GM19025 (cell line): Measurements from ENCODE around the gene PRSS22.

Source experiments
- ATAC-seq: cut with Tn5 transposase; IDR thresholded peaks from one replicate; pipeline ENCODE4 v1.9.1; 2021; ENCODE audit warnings: mild to moderate bottlenecking, low read depth, moderate library complexity; ENCODE audit not compliant: unreplicated experiment

PRSS22 gene

DNA sequence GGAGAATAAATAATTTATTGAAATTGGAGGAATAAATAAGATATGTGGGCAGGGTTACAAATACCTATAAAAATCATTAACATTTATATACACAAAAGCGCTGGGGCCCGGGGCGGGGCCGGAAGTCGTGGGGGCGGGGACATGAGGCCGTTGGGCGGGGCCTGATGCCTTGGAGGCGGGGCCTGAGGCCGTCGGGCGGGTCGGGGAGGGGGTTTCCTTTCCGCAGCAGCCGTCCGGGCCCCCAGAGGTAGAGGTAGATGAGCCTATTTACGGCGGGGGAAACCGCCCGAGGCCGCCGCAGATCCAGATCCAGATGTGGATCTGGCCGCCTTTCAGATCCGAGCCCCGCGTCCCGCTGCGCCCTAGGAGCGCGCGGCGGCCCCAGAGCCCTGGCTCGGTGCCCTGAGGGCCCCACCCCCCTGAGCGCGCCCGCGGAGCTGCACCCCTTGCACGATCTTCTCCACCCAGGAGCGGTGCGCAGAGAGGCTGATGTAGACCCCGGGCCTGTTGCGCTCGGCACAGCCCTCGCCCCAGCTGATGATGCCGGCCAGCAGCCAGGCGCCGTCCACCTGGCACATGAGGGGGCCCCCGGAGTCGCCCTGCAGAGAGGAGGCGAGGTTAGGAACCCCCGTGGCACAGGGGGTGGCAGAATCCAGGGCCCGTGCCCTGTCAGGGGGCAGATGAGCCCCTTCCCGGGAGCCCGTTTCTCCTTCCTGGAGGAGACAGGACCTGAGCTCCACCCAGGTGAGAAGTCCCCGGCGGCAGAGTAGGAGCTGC is 5.1 kb downstream of the PRSS22 start:
- no peak for ATAC-seq

DNA sequence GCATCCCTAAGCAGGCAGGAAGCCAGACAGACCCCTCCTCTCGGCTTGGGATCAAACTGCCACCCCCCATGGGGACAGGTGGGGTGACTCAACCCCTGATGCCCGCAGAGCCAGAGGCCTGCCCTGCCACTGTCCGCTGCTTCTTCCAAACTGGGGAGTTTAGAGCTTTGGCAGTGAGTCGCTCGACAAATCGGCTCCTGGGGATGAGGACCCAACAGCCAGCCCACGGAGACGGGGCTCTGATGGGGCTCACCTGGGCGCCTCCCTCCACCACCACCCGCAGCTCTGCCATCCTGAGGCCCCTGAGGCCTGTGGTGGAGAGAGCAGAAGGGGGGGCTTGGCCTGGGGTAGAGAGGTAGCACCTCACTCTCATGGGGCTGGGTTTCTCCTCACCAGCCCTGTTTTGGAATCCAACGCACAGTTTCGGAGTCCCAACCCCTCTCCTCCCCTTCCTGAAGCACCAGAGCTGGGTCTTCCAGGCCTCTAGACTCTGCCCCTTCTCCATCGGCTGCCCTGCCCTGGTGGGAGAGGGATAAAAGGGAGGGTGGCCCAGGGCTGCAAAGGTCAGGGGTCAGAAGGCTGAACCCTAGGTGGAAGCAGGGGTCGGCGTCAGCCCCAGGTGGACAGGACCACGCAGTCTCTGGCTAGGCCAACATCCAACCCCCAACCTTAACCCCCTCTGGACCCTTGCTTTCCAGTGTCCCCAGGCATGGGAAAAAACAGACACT is 5.8 kb downstream of the PRSS22 start:
- ATAC-seq: no peak

DNA sequence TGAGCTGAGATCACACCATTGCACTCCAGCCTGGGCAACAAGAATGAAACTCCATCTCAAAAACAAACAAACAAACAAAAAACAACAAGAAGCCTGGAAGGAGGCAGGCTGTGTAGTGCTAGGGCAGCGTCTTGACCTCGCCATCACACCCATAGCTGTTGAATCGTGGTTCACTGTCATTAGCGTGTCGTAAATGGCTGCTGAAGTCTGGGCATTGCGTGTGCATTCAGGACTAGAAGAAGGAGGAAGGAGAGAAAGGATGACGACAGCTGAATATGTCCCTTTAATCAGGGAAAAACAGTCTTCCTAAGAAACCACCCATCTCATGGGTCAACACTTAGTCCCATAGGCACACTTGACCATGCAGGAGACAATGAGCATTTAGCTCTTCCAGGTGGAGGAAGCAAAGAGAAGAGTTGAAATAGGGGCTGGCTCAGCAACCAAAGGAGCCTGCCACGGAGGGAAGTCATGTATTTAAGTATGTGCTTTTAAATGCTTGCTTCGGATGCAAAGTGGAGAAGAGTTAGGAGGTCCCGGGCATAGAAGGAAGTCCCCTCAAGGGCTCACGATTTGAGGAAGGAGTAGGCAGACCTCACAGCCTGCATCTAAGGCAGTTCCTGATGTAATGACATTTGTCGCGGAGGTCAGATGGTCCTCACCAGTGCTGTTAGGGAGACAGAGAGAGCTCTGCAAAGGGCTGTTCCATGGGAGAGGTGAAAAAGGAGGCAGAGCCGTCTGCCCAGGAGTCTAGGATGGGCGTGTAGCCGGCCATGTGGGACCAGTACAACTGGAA is 8.8 kb downstream of the PRSS22 start:
- no peak for ATAC-seq

DNA sequence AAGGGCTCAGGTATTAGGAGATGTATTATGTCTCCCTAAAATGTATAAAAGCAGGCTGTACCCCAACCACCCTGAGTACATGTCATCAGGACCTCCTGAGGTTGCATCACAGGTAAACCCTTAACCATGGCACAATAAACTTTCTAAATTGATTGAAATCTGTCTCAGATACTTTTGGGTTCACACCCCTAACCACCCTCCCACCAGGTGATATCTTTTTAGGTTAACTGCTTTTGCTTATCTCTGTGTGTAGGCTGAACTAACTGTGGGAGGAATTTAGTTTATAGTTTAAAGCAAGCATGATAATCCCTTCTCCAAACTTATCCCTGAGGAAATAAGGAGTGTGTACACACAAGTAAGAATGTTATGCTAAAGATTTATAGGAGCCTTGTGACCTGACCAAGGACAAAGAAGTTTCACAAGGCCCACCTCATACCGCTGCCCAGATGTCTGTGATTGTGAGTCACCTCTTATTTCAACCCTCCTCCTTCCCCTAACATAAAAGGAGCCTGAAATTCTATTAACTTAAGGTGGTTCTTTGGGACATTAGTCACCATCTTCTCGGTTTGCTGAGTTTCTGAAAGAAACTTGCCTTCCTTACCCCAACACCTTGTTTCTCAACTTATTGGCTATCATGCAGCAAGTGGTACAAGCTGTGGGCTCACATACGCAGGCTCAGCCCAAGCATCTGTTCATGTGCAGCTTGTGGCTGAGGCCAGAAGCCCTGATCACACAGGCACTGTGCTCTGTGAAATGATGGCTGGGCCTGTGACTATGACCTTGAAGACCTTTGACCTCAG is 11.3 kb downstream of the PRSS22 start:
- no peak for ATAC-seq

DNA sequence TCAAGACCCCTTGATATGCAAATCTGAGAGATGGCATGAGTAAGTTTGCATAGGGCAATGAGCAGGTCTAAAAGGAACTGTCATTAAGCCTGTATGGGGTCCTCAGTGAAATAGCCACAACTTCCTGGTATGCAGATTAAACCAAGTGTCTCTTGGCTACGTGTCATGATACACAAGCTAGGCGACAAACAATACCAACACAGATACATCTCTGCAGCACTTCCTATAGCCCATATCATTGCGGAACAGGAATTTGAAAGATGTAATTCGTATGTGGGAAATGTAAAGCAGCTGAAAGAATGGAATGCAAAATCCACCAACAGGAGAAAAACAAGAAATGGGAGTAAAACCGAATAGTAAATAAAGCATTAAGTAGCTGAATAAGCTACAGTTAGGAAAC is 12.9 kb downstream of the PRSS22 start:
- ATAC-seq: no peak

DNA sequence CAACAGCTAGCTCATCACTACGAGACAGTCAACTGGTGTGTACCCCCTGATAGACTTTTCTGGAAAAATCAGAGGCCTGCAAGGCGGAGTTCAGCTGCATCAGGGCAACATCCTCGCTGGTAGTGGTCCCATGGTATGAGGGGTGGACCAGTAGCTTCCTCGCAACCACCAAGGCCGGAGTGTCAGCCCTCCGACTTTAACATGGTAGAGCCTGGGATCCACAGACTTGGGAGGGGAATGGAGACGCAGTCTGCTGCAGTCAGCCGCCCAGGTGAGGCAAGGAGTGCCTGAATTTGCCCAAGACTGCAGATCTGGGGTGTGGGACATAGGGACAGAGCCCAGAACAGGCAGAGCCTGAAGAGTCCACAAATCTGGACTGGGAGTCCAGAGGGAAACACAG is 14.4 kb downstream of the PRSS22 start:
- no peak for ATAC-seq

DNA sequence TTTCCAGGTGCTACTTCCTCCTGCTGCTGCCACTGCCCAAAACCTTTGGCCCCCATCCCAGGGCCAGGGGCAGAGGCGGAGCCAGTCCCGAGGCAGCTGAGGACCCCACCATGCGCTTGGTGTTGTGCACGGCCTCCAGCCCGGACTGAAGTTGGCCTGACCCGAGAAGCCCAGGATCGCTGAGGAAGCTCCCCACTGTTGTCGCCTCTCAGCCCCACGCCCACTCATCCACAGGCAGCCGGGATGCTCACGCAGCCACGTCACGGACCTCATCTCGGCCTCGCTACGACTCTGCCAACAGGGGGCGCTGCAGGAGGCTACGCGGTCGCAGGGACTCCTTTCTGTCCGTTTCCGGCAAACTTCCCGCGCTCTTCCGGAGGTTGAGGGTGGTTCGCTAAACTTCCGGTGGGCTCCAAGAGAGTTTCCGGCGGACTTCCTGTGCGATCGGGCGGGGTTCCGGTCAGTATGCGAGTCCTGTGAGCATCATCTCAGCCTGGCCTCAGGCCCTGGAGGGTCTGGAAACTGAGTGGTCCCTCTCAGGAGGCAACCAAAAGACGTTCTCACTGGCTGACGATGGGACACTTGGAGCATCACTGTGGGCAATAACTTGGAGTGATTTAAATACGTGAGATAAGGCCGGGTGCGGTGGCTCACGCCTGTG is 15.5 kb downstream of the PRSS22 start:
- ATAC-seq: no peak

DNA sequence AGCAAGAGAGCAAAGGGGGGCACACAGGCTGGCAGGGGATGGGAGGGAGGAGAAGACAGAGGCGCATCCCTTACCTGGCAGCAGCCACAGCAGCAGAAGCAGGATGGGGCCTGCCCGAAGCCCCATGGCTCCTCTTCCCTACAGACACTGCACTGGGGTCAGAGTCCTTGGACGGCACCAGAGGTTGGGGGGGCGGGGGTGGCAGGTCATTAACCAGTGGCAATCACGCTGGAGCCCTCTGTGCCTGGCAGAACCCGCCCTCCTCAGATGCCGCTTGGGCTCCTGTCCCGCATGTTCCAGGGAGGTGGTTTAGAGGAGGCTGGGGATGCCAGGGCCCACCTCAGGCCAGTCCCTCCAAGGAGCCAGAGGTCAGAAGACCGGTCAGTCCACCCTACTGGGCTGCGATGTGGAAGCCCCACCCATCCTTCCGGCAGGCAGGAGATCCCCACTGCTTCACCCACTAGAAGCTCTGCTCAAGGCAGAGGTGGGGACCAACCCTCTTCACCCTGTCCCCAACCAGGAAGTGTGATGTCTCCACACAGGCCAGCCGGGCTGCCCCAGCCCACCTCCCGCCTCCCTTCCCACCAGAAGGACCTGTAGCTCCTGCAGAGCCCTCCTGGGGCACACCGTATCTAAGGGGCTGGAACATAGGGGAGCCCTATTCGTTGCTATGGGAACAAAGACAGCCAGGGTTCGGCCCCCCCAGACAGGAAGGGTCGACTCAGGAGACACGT is 16.2 kb downstream of the PRSS22 start:
- no peak for ATAC-seq

DNA sequence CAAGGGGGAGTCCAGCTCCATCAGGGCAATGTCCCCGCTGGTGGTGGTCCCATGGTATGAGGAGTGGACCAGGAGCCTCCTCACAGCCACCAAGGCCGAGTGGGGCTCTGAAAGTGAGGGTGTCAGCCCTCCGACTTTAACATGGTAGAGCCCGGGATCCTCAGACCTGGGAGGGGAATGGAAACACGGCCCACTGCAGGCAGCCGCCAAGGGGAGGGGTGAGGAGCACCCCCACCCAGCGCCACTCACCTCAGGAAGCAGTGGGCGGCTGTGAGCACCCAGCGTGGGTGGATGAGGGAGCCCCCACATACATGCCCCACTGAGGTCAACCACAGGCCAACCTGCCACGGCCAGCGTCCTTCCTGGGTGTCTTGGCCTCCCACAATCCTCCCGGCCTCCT is 17.1 kb downstream of the PRSS22 start:
- no peak for ATAC-seq

DNA sequence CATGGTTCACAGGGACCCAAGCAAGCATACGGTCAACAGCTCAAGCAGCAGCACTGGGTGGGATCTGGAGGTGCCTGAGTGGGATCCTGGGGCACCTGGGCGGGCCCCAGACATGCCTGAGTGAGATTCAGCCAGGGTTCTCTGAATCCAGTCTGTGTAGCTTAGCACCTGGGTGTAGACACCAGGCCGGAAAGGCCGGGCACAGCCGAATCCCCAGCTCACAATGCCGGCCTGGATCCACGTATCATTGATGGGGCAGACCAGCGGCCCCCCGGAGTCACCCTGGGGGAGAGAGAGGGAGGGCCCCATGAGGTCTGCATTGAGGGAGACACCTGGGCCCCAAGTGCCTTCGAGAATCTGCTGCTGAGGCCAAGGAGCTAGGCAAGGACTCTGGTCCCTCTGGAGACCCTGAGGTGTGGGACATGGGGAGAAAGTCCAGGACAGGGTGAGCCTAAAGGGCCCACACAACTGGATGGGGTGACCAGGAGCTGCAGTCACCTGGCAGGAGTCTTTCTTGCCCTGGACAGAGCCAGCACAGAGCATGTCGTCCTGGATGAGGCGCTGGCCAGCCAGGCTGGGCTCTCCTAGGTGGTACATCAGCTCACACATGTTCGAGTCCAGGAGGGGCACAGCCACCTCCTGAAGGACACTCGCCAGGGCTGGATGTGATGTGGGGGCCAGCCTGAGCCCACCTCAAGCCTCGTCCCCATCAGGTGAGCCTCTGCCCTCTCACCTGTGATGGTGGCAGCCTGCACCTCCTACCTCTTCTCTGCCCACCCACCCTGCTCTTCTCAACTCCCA is 18.1 kb downstream of the PRSS22 start:
- ATAC-seq: no peak

DNA sequence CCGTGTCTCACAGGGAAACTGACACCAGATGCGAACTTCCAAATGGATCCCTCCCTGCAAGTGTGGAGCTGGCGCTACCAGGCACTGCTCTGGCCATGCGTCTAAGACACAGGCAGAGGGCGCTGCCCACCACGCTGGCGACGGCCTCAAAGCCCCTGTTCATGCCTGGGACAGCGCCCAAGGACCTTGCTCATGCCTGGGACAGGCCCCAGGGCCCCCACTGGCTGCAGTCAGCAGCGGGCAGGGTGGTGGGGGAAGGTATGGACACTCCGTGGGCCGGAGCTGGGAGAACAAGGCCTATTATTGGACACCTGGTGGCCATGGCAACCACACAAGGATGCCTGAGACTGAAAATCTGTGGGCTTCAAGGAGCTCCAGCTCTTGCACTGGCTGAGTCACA is 19.0 kb downstream of the PRSS22 start:
- no peak for ATAC-seq

DNA sequence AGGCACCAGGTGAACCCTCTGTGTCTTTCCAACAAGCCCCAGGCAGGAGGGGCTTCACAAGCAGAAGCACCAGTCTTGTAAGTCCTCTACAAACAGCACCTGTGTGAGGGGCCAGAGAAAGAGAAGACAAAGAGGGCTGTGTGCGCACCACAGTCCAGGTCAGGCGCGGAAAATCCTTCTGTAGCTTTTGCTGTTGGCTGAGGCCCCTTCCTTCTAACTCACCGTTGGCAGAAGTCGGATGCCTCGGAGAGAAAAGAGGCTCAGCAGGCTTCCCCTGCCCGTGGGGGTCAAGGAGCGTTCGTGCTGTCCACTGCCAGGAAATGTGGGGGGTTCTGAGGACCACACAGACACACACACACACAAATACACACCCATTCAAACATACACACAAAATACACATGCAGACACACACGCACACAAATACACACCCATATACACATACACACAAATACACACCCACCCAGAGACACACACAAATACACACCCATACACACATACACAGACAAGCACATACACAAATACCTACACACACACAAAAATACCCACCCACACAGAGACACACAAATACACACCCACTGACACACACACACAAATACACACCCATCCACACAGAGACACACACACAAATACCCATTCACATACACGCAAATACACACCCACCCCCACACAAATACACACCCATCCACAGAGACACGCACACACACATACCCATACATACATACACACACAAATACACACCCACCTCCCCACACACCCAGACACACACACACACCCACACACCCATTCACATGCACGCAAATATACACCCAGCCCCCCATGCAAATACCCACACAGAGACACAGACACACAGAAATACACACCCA is 21.1 kb downstream of the PRSS22 start:
- ATAC-seq: no peak

DNA sequence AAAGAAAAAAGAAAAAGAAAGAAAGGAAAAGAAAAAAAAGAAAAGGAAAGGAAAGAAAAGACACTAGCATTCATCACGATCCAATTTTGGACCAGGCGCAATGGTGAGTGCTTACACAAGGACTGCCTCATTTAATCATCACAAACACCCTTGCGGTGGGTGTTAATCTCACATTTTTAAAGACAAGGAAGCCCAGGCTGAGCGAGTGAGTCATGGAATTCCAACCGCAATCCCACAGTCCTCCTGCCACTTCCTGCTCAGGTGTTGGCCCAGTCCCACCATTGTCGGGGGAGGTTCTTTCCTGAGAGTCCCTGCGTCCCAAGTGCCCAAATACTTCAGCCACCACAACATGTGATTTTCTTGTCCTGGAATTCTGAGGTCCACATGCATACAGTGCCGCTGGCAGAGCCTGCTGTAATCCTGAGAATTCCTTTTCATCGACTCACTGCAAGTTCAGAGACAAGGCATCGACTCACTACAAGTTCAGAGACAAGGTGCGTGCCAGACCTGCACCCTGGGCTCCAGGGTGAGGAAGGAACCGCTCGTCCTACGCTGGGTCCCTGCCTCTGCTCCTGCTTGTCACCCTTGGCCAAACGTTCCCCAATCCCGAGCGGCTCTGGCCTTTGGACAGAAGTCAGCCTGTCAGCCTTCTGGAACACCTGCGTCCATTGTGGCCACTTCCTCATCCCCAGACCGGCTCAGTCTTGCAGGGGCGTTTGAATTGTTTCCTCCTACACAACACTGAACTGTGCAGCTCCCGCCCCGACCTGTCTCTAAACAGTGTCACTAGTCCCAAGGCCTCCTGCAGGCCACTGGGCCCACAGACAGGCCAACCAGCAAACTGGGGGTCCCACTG is 22.1 kb downstream of the PRSS22 start:
- ATAC-seq: no peak

DNA sequence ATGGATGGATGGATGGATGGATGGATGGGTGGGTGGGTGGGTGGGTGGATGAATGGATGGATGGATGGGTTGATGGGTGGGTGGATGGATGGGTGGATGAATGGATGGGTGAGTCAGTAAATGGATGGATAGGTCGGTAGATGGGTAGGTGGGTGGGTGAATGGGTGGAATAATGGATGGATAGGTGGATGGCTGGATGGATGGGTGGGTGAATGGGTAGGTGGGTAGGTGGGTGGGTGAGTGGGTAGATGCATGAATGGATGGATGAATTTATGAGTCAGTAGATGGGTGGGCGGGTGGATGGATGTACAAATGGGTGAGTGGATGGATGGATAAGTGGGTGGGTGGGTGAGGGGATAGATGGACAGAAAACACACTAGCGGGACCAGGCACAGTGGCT is 23.0 kb downstream of the PRSS22 start:
- no peak for ATAC-seq

DNA sequence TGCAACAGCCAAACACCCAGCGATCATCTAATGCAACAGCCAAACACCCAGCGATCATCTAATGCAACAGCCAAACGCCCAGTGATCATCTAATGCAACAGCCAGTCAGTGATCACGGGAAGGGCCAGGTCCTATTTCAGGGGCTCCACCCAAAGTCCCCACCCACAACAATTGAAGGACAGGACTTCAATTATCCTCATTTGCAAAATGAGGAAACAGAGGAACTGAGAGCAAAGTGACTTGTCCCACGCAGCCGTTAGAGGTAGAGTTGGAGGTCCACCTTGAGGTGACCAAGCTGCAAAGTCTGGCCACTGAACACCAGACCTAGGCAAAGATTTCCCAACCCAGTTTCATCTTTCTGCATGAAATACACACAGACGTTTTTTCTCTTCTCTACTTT is 24.2 kb downstream of the PRSS22 start:
- no peak for ATAC-seq

DNA sequence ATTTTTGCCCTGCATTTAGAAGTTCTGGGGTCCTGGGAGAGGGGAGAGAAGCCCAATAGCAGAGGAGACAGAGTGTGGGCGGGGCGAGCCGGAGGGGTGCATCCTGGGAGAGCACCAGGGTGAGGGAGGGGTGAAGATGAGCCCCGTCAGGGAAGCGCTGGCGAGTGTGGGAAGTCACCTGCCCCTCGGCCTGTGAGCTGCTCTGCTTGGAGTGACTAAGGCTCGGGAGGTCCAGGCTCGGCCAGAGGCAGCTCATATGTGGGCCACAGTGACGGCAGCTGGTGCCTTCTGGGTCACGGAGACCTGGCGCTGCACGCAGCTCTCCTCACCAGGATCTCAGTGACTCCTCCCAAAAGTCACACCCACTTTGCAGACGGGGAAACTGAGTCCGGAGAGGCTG is 26.8 kb downstream of the PRSS22 start:
- no peak for ATAC-seq

DNA sequence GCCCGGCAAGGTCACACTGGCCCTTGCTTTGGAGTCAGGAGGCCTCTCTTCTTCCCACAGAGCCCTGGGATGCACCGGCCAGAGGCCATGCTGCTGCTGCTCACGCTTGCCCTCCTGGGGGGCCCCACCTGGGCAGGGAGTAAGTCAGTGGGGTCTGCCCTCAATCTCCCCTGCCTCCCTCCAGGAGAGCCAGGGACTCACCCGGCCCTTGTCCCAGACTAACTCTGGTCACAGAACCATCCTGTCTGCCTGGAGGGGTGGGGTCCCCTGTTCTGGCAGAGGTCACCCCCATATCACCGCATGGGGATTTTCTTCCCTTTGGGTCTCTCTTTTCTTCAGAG is 27.6 kb downstream of the PRSS22 start:
- no peak for ATAC-seq
